ENCODE data around the gene KCNAB2.

The KCNAB2 gene

GRCh38 chr1:6071219-6071618, 25.5 kb downstream of the KCNAB2 start:
- Histone ChIP-seq H3K4me1 (ENCODE audit: low read length) (no peaks in the 10 kb centered on the region), H3K27ac (ENCODE audit: low read length) (no peak overlapping the region), H3K36me3 (replicated peaks; ENCODE audit: insufficient read depth, low read length) (no peaks in the 10 kb centered on the region), H3F3A (ENCODE audit: insufficient read depth, low read length) (no peaks in the 10 kb centered on the region), H3K4me2 (ENCODE audit: low read depth, low read length) (no peak overlapping the region), H3K9ac (ENCODE audit: low read length) (no peak overlapping the region), H2AFZ (ENCODE audit: low read length) (no peak overlapping the region), H3K27me3 (replicated peaks; ENCODE audit: insufficient read depth, low read length) (no peaks in the 10 kb centered on the region), H3K9me3 (replicated peaks; ENCODE audit: insufficient read depth, low read length) (no peaks in the 10 kb centered on the region), H3K4me3 (ENCODE audit: low read length) (no peak overlapping the region), H4K20me1 (ENCODE audit: insufficient read depth, low read length) (no peaks in the 10 kb centered on the region), H3K9me2 (replicated peaks; ENCODE audit: insufficient read depth, low read length) (no peaks in the 10 kb centered on the region), H3K79me2 (ENCODE audit: low read length) (no peaks in the 10 kb centered on the region)
- DNase-seq: no peak
- TF ChIP-seq CTCF (IDR thresholded peaks at IDR 0.05; ENCODE audit: low read length) (no peak), EZH2phosphoT487 (IDR thresholded peaks at IDR 0.05; ENCODE audit: low read length) (no peak), EZH2 (optimal IDR thresholded peaks at IDR 0.05; ENCODE audit: low read depth, low read length) (no peak)

DNA sequence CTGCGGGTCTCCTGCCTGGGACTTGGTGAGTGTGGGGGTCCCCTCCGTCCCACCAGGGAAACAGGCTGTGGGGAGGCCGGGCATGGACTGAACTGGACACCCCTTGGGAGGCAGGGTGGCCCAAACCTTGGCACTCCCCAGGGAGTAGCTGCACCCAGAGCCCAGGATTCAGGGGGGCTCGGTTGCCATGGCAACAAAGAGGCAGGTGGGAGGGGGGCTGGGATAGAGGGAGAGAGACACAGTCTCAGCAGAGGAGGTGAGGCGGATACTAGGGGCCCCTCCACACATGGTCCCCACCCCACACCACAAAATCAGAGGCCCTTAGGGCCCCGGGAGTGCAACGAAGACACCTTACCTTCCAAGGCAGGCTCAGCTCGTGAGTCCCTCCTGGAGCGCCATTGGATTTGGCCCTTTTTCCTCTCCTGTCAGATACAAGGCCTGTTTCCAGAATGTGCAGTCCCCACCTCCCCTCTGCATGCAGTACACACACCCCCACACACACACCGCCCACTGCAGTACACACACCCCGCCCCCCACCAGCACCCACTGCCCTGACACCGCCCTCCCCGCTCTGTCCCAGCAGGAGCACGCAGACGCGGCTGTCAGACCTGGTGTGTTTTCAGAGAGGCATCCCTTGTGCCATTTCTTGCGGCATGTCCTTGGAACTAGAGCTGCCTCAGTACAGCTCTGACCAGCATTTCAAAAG, 27.2 kb downstream of the KCNAB2 start:
- Histone ChIP-seq H3K4me1 (ENCODE audit: low read length) (no peaks in the 10 kb centered on the region), H4K20me1 (ENCODE audit: insufficient read depth, low read length) (no peaks in the 10 kb centered on the region), H2AFZ (ENCODE audit: low read length) (no peak overlapping the region), H3F3A (ENCODE audit: insufficient read depth, low read length) (no peaks in the 10 kb centered on the region), H3K36me3 (replicated peaks; ENCODE audit: insufficient read depth, low read length) (no peaks in the 10 kb centered on the region), H3K79me2 (ENCODE audit: low read length) (no peaks in the 10 kb centered on the region), H3K4me2 (ENCODE audit: low read depth, low read length) (no peak overlapping the region), H3K9me3 (replicated peaks; ENCODE audit: insufficient read depth, low read length) (no peaks in the 10 kb centered on the region), H3K9me2 (replicated peaks; ENCODE audit: insufficient read depth, low read length) (no peaks in the 10 kb centered on the region), H3K27ac (ENCODE audit: low read length) (no peak overlapping the region), H3K4me3 (ENCODE audit: low read length) (no peak overlapping the region), H3K27me3 (replicated peaks; ENCODE audit: insufficient read depth, low read length) (no peaks in the 10 kb centered on the region), H3K9ac (ENCODE audit: low read length) (no peak overlapping the region)
- no peak for DNase-seq
- TF ChIP-seq CTCF (IDR thresholded peaks at IDR 0.05; ENCODE audit: low read length) (no peak), EZH2phosphoT487 (IDR thresholded peaks at IDR 0.05; ENCODE audit: low read length) (no peak), EZH2 (optimal IDR thresholded peaks at IDR 0.05; ENCODE audit: low read depth, low read length) (no peak)

DNA sequence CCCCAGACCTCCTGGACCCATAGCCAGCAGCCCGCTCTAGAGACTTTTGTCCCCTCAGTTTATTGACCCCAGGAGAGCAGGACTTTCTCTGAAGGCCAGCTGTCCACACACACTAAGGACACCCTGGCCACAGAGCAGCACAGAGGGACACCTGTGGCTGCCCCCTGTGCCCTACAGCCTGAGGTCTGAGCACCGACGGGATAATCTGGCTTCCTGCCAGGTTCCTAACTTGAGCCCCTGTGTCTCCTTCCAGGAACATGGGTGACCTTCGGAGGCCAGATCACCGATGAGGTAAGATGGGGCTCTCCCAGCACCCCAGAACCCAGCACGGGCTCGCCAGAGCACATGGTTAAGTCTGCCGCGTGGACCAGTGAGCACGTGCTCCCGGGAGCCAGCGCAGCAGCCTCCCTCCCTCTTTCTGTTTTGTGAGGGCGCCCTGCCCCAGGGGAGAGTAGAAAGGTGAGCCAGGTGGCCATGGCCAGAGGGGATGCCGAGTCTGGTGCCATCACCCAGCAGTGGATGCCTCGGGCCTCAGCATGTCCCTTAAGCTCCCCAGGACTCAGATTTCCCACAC, 27.9 kb downstream of the KCNAB2 start:
- Histone ChIP-seq H3K4me1 (ENCODE audit: low read length) (no peaks in the 10 kb centered on the region), H2AFZ (ENCODE audit: low read length) (no peak overlapping the region), H3K27ac (ENCODE audit: low read length) (no peak overlapping the region), H3K9me2 (replicated peaks; ENCODE audit: insufficient read depth, low read length) (no peaks in the 10 kb centered on the region), H3K9me3 (replicated peaks; ENCODE audit: insufficient read depth, low read length) (no peaks in the 10 kb centered on the region), H3K27me3 (replicated peaks; ENCODE audit: insufficient read depth, low read length) (no peaks in the 10 kb centered on the region), H3K4me2 (ENCODE audit: low read depth, low read length) (no peak overlapping the region), H4K20me1 (ENCODE audit: insufficient read depth, low read length) (no peaks in the 10 kb centered on the region), H3F3A (ENCODE audit: insufficient read depth, low read length) (no peaks in the 10 kb centered on the region), H3K4me3 (ENCODE audit: low read length) (no peak overlapping the region), H3K9ac (ENCODE audit: low read length) (no peak overlapping the region), H3K79me2 (ENCODE audit: low read length) (no peaks in the 10 kb centered on the region), H3K36me3 (replicated peaks; ENCODE audit: insufficient read depth, low read length) (no peaks in the 10 kb centered on the region)
- TF ChIP-seq CTCF (IDR thresholded peaks at IDR 0.05; ENCODE audit: low read length) (no peak), EZH2phosphoT487 (IDR thresholded peaks at IDR 0.05; ENCODE audit: low read length) (no peak), EZH2 (optimal IDR thresholded peaks at IDR 0.05; ENCODE audit: low read depth, low read length) (no peak)
- no peak for DNase-seq

Measured in MM.1S (cell line).